HepG2 (cell line): ENCODE results near the gene CRIM1. TPM values are rescaled to one million over a fixed set of nuclear protein-coding genes. Genes with fewer than 3 reads are reported as not detected.

Experiments
- ATAC-seq: fragments of 200-7000 bp; cut with Tn5 transposase; 3 replicates; pipeline ENCODE4 v1.9.1; 2020; ENCODE audit warnings: mild to moderate bottlenecking, moderate library complexity
- BruUV-seq: library from RNA; stranded (reverse); fragments of 400-500 nt; replicated peaks from 2 replicates; lab custom pipeline; 2021; lab: Mats Ljungman, UMichigan
- CTCF ChIA-PET: fragments of 300-600 bp; formaldehyde crosslinking; extraction: SDS; loops from one replicate; lab custom pipeline; 2021; ENCODE audit warnings: low total read pairs, inconsistent platforms, low intra/inter-chr PET ratio; lab: Yijun Ruan, JAX
- POLR2A ChIA-PET: fragments of 350-600 bp; sonication (Branson Sonifier 250); formaldehyde crosslinking; loops from one replicate; lab custom pipeline; 2020; ENCODE audit warnings: antibody characterized with exemption, inconsistent platforms; lab: Yijun Ruan, JAX
- DNase-seq: peaks from one replicate; pipeline ENCODE4 v3.0.0-alpha.2; 2015; ENCODE audit warnings: low spot score
- FAIRE-seq: peaks from 3 replicates; lab custom pipeline; 2011; peaks lifted over from hg19 to GRCh38; lab: Jason Lieb, UNC
- H2AFZ ChIP-seq: one replicate; pipeline ENCODE4 v1.6.1; 2011; ENCODE audit warnings: low read length, inconsistent platforms
- H3K27ac ChIP-seq: fragments of 300-600 bp; 3 replicates; pipeline ENCODE4 v1.8.0; 2011; ENCODE audit warnings: mixed run types, mild to moderate bottlenecking, mixed read lengths, low read length, inconsistent platforms; ENCODE audit not compliant: insufficient read depth; ENCODE audit errors: extremely low read length
- H3K27me3 ChIP-seq, 2 experiments: fragments of 200-600 bp in 1 of 2; 2 replicates in 1 of 2; 3 replicates in 1 of 2; pipeline versions ENCODE4 v1.6.0 to v1.8.0; 2011; ENCODE audit warnings: low read length in 2 of 2, mild to moderate bottlenecking in 2 of 2, moderate library complexity in 2 of 2, inconsistent platforms in 1 of 2; ENCODE audit not compliant: insufficient read depth in 2 of 2, control insufficient read depth in 1 of 2
- H3K36me3 ChIP-seq, 2 experiments: fragments of 200-600 bp in 1 of 2; replicated peaks in 1 of 2; 2 replicates in 1 of 2; 3 replicates in 1 of 2; pipeline versions ENCODE4 v1.5.1 to v1.8.0; 2011; ENCODE audit warnings: low read length in 2 of 2, inconsistent platforms in 1 of 2; ENCODE audit not compliant: insufficient read depth in 2 of 2, control insufficient read depth in 1 of 2
- H3K4me1 ChIP-seq: 2 replicates; pipeline ENCODE4 v1.5.1; 2012; ENCODE audit warnings: low read length, inconsistent platforms; ENCODE audit not compliant: insufficient read depth
- H3K4me2 ChIP-seq: 2 replicates; pipeline ENCODE4 v1.6.0; 2011; ENCODE audit warnings: low read depth, low read length, inconsistent platforms
- H3K4me3 ChIP-seq, 3 experiments: fragments of 200-600 bp in 1 of 3; sonication (generic), shearing (Covaris generic) in 1 of 3; replicated peaks in 1 of 3; 2 replicates each; pipeline ENCODE4 v1.5.1; 2011 to 2016; ENCODE audit warnings: low read length in 3 of 3, inconsistent platforms in 2 of 3, low read depth in 2 of 3, mild to moderate bottlenecking in 2 of 3, control low read depth in 1 of 3, mixed read lengths in 1 of 3; ENCODE audit not compliant: insufficient read depth in 1 of 3
- H3K79me2 ChIP-seq: one replicate; pipeline ENCODE4 v1.6.1; 2011; ENCODE audit warnings: low read length, inconsistent platforms; ENCODE audit not compliant: insufficient read depth
- H3K9ac ChIP-seq: 2 replicates; pipeline ENCODE4 v1.6.0; 2011; ENCODE audit warnings: mild to moderate bottlenecking, low read depth, low read length, inconsistent platforms; ENCODE audit not compliant: insufficient read depth
- H3K9me3 ChIP-seq: 2 replicates; pipeline ENCODE4 v1.5.1; 2012; ENCODE audit warnings: mild to moderate bottlenecking, low read length
- H4K20me1 ChIP-seq: 2 replicates; pipeline ENCODE4 v1.6.0; 2011; ENCODE audit warnings: inconsistent platforms, mild to moderate bottlenecking, low read length, moderate library complexity; ENCODE audit not compliant: insufficient read depth
- ATF3 ChIP-seq: sonication (generic); formaldehyde crosslinking; IDR thresholded peaks from 2 replicates; pipeline ENCODE4 v1.4.0; 2020; ENCODE audit warnings: missing genetic modification reagents
- DR1 ChIP-seq: sonication (generic); formaldehyde crosslinking; IDR thresholded peaks from 2 replicates; pipeline ENCODE4 v1.8.0; 2021; ENCODE audit warnings: mild to moderate bottlenecking, missing genetic modification reagents, inconsistent platforms
- GABPB1 ChIP-seq: IDR thresholded peaks from 2 replicates; pipeline ENCODE4 v1.6.1; 2016; ENCODE audit warnings: mild to moderate bottlenecking, missing genetic modification reagents, moderate library complexity, missing compliant biosample characterization
- GATAD2A ChIP-seq: IDR thresholded peaks from 2 replicates; pipeline ENCODE4 v1.6.1; 2016
- KIAA2018 ChIP-seq: sonication (generic); formaldehyde crosslinking; IDR thresholded peaks from 2 replicates; pipeline ENCODE4 v1.5.0; 2020; ENCODE audit warnings: mild to moderate bottlenecking, missing genetic modification reagents, borderline replicate concordance
- ONECUT2 ChIP-seq: sonication (generic); formaldehyde crosslinking; IDR thresholded peaks from 2 replicates; pipeline ENCODE4 v1.4.0; 2020; ENCODE audit warnings: missing genetic modification reagents
- REST ChIP-seq, 2 experiments: IDR thresholded peaks; 2 replicates each; pipeline ENCODE4 v1.6.1; 2011 to 2012; ENCODE audit warnings: low read length in 2 of 2, borderline replicate concordance in 1 of 2, low read depth in 1 of 2, mild to moderate bottlenecking in 1 of 2, moderate library complexity in 1 of 2
- ZNF703 ChIP-seq: sonication (generic); formaldehyde crosslinking; IDR thresholded peaks from 2 replicates; pipeline ENCODE4 v1.5.1; 2020; ENCODE audit warnings: missing genetic modification reagents, mild to moderate bottlenecking, moderate library complexity, borderline replicate concordance
- ZNF800 ChIP-seq: sonication (generic); formaldehyde crosslinking; IDR thresholded peaks from 2 replicates; pipeline ENCODE4 v1.4.0; 2020; ENCODE audit warnings: missing genetic modification reagents
- in situ Hi-C: cut with HindIII; loops from 2 replicates; pipeline ENCODE4 v1.10.0; 2017; ENCODE audit warnings: low pct_unique_long_range_greater_than_20kb; ENCODE audit not compliant: extremely low pct_ligation_motif_present
- intact Hi-C: fragments of 100-400 bp; cut with micrococcal nuclease; formaldehyde crosslinking; loops from one replicate; pipeline ENCODE4 v1.10.0; 2022; ENCODE audit not compliant: unreplicated experiment
- polyA plus RNA-seq, 8 experiments: library from polyadenylated mRNA; depleted of rRNA in 3 of 8; stranded (reverse) in 7 of 8; unstranded in 1 of 8; fragments of >200 nt; fragmentation: Illumina TruSeq in 4 of 8; extraction: Trizol in 4 of 8; gene quantifications; 2 replicates each; pipeline versions ENCODE4 v1.2.1 to v1.2.3, GENCODE V29; 2011 to 2016; ENCODE audit warnings: low read depth in 4 of 8, missing spikeins in 1 of 8, mixed read lengths in 1 of 8; ENCODE audit not compliant: insufficient read depth in 1 of 8
- total RNA-seq, 5 experiments: library from RNA; depleted of rRNA; stranded (reverse); fragments of >200 nt; fragmentation: Illumina TruSeq; extraction: Trizol; gene quantifications; 2 replicates each; pipeline ENCODE4 v1.2.3, GENCODE V29; 2016; ENCODE audit warnings: low read depth in 1 of 5

CRIM1 gene
- total and polyA plus RNA-seq, 2 of the 13 experiments (the other 11 are each of a cell fraction or from before 2014, with no cell fraction given), result 39.1 to 69.9 TPM

- TF ChIP-seq REST (IDR thresholded peaks at IDR 0.05; ENCODE audit: borderline replicate concordance in 1 of 2, low read depth in 1 of 2, low read length in 2 of 2), result no peak
- TF ChIP-seq DR1 (CRISPR knock-in tag), result no peak
- peak; percentile 44; the same call in 1 of the 2 replicates for TF ChIP-seq GATAD2A
- TF ChIP-seq, all 625 proteins: peak for 8
Measured at GRCh38 chr2:36473230-36473629, 117.7 kb downstream of the CRIM1 start (continued).

GRCh38 chr2:36476411-36476810 is 120.8 kb downstream of the CRIM1 start:
- Histone ChIP-seq H3K9ac (no peak overlapping the region), H3K36me3 (peaks cover 40 to 72% of the 10 kb centered on the region in 2 experiments), H3K79me2 (peaks cover 4% of the 10 kb centered on the region), H3K9me3 (peaks cover 18% of the 10 kb centered on the region), H3K4me2 (no peak overlapping the region), H3K27ac (no peak overlapping the region), H3K4me3 (no peak overlapping the region), H2AFZ (no peak overlapping the region), H3K27me3 (no peaks in the 10 kb centered on the region), H4K20me1 (no peaks in the 10 kb centered on the region), H3K4me1 (no peaks in the 10 kb centered on the region)
- POLR2A ChIA-PET, result no interaction called here
- CTCF ChIA-PET, result no interaction called here
- ATAC-seq, result no peak
- no peak for FAIRE-seq
- BruUV-seq, result no TSS peak
- DNase-seq, result no peak
- intact Hi-C loops (no loop called here), in situ Hi-C loops (no loop called here)
- TF ChIP-seq KIAA2018 (CRISPR knock-in tag) (no peak), ONECUT2 (no peak), ATF3 (CRISPR knock-in tag) (no peak), GABPB1 (CRISPR knock-in tag) (no peak), ZNF800 (CRISPR knock-in tag) (no peak), ZNF703 (no peak)
